CD4-positive, CD25-positive, alpha-beta regulatory T cell (primary cell): ENCODE measurements around the gene CCDC175. TPM values are rescaled to one million over a fixed set of nuclear protein-coding genes. Genes with fewer than 3 reads are reported as not detected.

Experiments used
- ATAC-seq, 2 donors: fragments of 150-1000 bp; cut with Tn5 transposase; one replicate each; pipeline ENCODE4 v1.10.0; 2021; ENCODE audit warnings: low read depth in 2 of 2, moderate number of reproducible peaks in 2 of 2, moderate library complexity in 1 of 2
- DNase-seq, 3 donors: peaks; one replicate each; pipeline versions ENCODE4 v3.0.0 to v3.0.0-alpha.2; 2012 to 2022; ENCODE audit warnings: mixed read lengths in 1 of 3
- H3K27ac ChIP-seq: one replicate; pipeline ENCODE4 v1.7.0; 2013; ENCODE audit warnings: mild to moderate bottlenecking, low read length; ENCODE audit not compliant: insufficient read depth, poor library complexity, severe bottlenecking
- H3K27me3 ChIP-seq: one replicate; pipeline ENCODE4 v1.7.0; 2013; ENCODE audit warnings: low read length; ENCODE audit not compliant: control insufficient read depth, insufficient read depth
- H3K36me3 ChIP-seq: one replicate; pipeline ENCODE4 v1.7.0; 2013; ENCODE audit warnings: mild to moderate bottlenecking, low read length, moderate library complexity; ENCODE audit not compliant: control insufficient read depth, insufficient read depth
- H3K4me1 ChIP-seq: 2 replicates; pipeline ENCODE4 v1.7.0; 2013; ENCODE audit warnings: mild to moderate bottlenecking, low read length; ENCODE audit not compliant: insufficient read depth, control insufficient read depth, poor library complexity, severe bottlenecking
- H3K4me3 ChIP-seq: one replicate; pipeline ENCODE4 v1.7.0; 2013; ENCODE audit warnings: low read depth, mild to moderate bottlenecking, low read length, moderate library complexity
- H3K9me3 ChIP-seq, 2 experiments: 1 replicate in 1 of 2; 2 replicates in 1 of 2; pipeline ENCODE4 v1.7.0; 2013; ENCODE audit warnings: low read length in 2 of 2, mild to moderate bottlenecking in 1 of 2, moderate library complexity in 1 of 2; ENCODE audit not compliant: control insufficient read depth in 2 of 2
- H3K27ac Mint-ChIP-seq, 3 donors: one replicate each; pipeline ENCODE4 v1.8.0; 2020 to 2022; ENCODE audit warnings: mild to moderate bottlenecking in 3 of 3, mixed read lengths in 3 of 3, moderate library complexity in 2 of 3
- H3K27me3 Mint-ChIP-seq: one replicate; pipeline ENCODE4 v1.8.0; 2022; ENCODE audit warnings: mild to moderate bottlenecking, mixed read lengths
- H3K36me3 Mint-ChIP-seq: one replicate; pipeline ENCODE4 v1.8.0; 2020; ENCODE audit warnings: mixed read lengths
- H3K4me1 Mint-ChIP-seq, 4 donors: one replicate each; pipeline ENCODE4 v1.8.0; 2020 to 2022; ENCODE audit warnings: mixed read lengths in 4 of 4, mild to moderate bottlenecking in 1 of 4
- H3K4me3 Mint-ChIP-seq, 4 donors: one replicate each; pipeline ENCODE4 v1.8.0; 2020 to 2022; ENCODE audit warnings: mild to moderate bottlenecking in 4 of 4, mixed read lengths in 4 of 4, moderate library complexity in 3 of 4
- H3K9me3 Mint-ChIP-seq, 7 donors: one replicate each; pipeline ENCODE4 v1.8.0; 2020 to 2022; ENCODE audit warnings: mixed read lengths in 7 of 7, mild to moderate bottlenecking in 3 of 7, moderate library complexity in 2 of 7
- polyA plus RNA-seq, 4 donors: library from polyadenylated mRNA; unstranded; fragments of 300-500 nt; fragmentation: Illumina TruSeq; gene quantifications; one replicate each; pipeline ENCODE4 v1.2.3, GENCODE V29; 2021
- total RNA-seq: library from RNA; stranded (reverse); gene quantifications from one replicate; pipeline ENCODE4 v1.2.3, GENCODE V29; 2022

Gene CCDC175
- total and polyA plus RNA-seq, 5 donors from 2014 or later = 0.22 TPM; not detected in 4

DNA sequence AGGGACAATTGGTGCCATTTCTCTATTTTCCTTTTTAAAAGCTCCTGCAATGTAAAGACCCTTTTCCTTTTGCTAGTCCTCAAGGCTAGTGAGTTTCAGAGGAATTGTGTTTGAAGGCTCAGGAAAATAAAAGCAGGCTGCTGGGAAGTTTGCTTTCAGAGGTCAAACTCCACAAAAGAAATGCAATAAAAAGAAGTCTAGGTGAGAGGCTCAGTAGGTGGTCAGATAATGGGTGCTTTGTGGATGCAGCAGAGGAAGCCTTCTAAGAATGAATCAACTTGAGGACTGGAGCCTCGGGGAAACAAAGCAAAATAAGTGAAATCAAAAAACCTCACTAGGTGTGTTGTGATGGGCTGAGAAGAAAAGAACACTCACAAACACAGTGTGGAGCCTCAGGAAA, 10.3 kb downstream of the CCDC175 start:
- Mint-ChIP-seq H3K36me3 (no peaks in the 10 kb centered on the region), H3K4me3 (no peak overlapping the region), H3K4me1 (no peaks in the 10 kb centered on the region), H3K9me3 (no peaks in the 10 kb centered on the region), H3K27ac (no peak overlapping the region), H3K27me3 (peaks cover 44% of the 10 kb centered on the region)
- Histone ChIP-seq H3K36me3 (no peaks in the 10 kb centered on the region), H3K9me3 (no peaks in the 10 kb centered on the region), H3K27me3 (peaks cover 12% of the 10 kb centered on the region), H3K4me3 (no peak overlapping the region), H3K4me1 (no peaks in the 10 kb centered on the region), H3K27ac (no peak overlapping the region)
- DNase-seq = no peak
- ATAC-seq = no peak

DNA sequence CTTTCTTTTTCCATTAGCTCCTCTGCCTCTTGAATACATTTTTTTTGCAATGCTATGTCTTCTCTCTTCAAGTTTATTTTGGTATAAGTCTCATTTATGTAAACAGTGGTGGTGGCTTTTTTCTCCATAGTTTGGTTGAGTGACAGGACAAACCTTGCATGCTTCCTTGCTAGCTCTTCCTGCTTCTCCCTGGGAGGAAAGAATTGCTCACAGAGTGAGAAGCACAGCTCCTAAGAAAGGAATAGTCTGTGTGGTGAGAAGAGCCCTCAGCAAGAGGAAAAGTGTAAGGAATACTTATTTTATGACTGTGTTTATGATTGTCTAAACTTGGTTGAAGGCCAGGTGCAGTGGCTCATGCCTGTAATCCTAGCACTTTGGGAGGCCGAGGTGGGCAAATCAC, 11.5 kb downstream of the CCDC175 start:
- no peak for ATAC-seq
- Histone ChIP-seq H3K4me3 (no peak overlapping the region), H3K27me3 (peaks cover 12% of the 10 kb centered on the region), H3K36me3 (no peaks in the 10 kb centered on the region), H3K9me3 (no peaks in the 10 kb centered on the region), H3K27ac (no peak overlapping the region), H3K4me1 (no peaks in the 10 kb centered on the region)
- H3K27me3 Mint-ChIP-seq = peaks cover 37% of the 10 kb centered on the region
- no peaks in the 10 kb centered on the region for H3K36me3 Mint-ChIP-seq
- peaks cover 0 to 2% (median 0%) of the 10 kb centered on the region in 7 donors for H3K9me3 Mint-ChIP-seq
- H3K27ac Mint-ChIP-seq = no peak overlapping the region
- H3K4me3 Mint-ChIP-seq = no peak overlapping the region
- no peaks in the 10 kb centered on the region for H3K4me1 Mint-ChIP-seq
- no peak for DNase-seq

DNA sequence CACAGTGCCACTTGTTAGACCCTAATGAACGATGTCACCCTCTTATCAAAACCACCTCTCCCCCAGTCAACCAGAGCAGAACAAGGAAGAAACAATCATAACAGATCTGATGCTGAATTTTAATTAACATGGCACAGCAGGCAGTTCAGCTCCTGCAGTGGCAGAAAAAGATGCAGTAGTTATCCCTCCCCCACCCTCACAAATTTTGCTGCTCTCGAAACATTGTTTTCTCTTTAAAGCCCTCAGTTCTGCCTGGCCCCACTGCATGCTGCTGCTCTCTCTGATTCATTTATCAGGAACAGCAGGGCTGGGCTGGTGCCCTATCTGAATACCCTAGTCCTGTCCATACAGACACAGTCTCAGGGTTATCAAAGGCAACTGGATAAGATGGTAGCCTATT, 12.2 kb downstream of the CCDC175 start:
- no peaks in the 10 kb centered on the region for H3K36me3 Mint-ChIP-seq
- no peak overlapping the region for H3K27ac ChIP-seq
- ATAC-seq (no peak), DNase-seq (no peak)
- peaks cover 12% of the 10 kb centered on the region for H3K27me3 ChIP-seq
- no peaks in the 10 kb centered on the region for H3K36me3 ChIP-seq
- no peaks in the 10 kb centered on the region for H3K4me1 Mint-ChIP-seq
- no peak overlapping the region for H3K27ac Mint-ChIP-seq
- H3K4me3 ChIP-seq = no peak overlapping the region
- H3K4me1 ChIP-seq = no peaks in the 10 kb centered on the region
- peaks cover 0 to 2% (median 0%) of the 10 kb centered on the region in 7 donors for H3K9me3 Mint-ChIP-seq
- H3K4me3 Mint-ChIP-seq = no peak overlapping the region
- peaks cover 33% of the 10 kb centered on the region for H3K27me3 Mint-ChIP-seq
- no peaks in the 10 kb centered on the region for H3K9me3 ChIP-seq

DNA sequence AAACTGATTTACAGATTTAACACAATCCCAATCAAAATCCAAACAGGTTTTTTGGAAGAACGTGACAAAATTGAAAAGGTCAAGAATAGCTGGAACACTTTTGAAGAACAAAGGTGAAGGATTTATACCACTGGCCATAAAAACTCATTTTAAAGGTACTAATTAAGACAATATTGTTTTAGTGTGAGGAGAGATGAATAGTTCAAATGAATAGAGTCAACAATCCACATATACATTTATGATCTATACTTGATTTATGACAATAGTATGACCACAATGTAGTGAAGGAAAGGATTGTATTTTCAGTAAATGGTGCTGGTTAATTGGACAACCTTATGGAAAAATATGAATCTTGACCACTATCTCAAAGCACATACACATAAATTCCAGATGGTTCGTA, 29.3 kb downstream of the CCDC175 start:
- peaks cover 0 to 2% (median 0%) of the 10 kb centered on the region in 7 donors for H3K9me3 Mint-ChIP-seq
- Histone ChIP-seq H3K9me3 (no peaks in the 10 kb centered on the region), H3K4me3 (no peak overlapping the region), H3K27ac (no peak overlapping the region), H3K36me3 (no peaks in the 10 kb centered on the region), H3K27me3 (peaks cover 3% of the 10 kb centered on the region), H3K4me1 (no peaks in the 10 kb centered on the region)
- DNase-seq = no peak
- no peak for ATAC-seq
- peaks cover 21% of the 10 kb centered on the region for H3K27me3 Mint-ChIP-seq
- H3K4me3 Mint-ChIP-seq = no peak overlapping the region
- no peaks in the 10 kb centered on the region for H3K4me1 Mint-ChIP-seq
- no peak overlapping the region for H3K27ac Mint-ChIP-seq
- no peaks in the 10 kb centered on the region for H3K36me3 Mint-ChIP-seq

DNA sequence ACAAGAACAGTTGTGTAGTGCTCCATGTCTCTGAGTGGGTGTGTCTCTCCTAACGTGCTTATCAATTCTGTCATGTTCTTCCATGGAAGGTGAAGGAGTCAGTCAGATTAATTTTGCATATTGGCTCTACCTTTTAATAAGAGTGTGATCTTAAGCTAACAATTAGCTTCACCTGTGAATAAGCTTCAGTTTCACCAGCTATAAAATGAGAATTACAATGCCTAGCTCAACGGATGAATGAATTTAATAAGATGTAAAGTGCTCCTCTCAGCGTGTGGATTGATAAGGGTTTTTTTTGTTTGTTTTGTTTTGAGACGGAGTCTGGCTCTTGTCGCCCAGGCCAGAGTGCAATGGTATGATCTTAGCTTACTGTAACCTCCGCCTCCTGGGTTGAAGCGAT, 32.7 kb downstream of the CCDC175 start:
- Histone ChIP-seq H3K4me1 (no peaks in the 10 kb centered on the region), H3K27ac (no peak overlapping the region), H3K36me3 (no peaks in the 10 kb centered on the region), H3K9me3 (no peaks in the 10 kb centered on the region), H3K27me3 (peaks cover 5% of the 10 kb centered on the region), H3K4me3 (no peak overlapping the region)
- Mint-ChIP-seq H3K4me1 (no peaks in the 10 kb centered on the region), H3K4me3 (no peak overlapping the region), H3K27ac (no peak overlapping the region), H3K9me3 (peaks cover 0 to 3% (median 0%) of the 10 kb centered on the region in 7 donors), H3K36me3 (no peaks in the 10 kb centered on the region), H3K27me3 (peaks cover 27% of the 10 kb centered on the region)
- DNase-seq = no peak
- ATAC-seq = no peak

DNA sequence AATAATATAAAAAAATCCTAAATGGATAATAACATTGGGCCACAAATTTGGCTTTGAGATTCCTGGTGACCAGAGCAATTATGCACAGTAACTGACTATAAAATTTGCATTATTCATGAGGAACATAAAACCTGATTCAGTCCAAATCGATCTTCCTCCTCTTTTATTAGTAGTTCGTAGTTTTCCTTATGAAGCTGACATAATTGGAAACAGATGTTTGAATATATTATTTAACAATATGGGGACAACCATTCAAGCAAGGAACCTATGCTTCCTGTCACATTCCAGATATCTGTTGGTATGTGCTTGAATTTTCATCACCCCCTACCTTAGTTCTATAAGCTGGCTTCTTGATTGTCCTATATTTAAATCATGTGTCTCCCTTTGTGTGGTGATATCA, 34.9 kb downstream of the CCDC175 start:
- Histone ChIP-seq H3K27me3 (peaks cover 5% of the 10 kb centered on the region), H3K9me3 (no peaks in the 10 kb centered on the region), H3K4me3 (no peak overlapping the region), H3K27ac (no peak overlapping the region), H3K4me1 (no peaks in the 10 kb centered on the region), H3K36me3 (no peaks in the 10 kb centered on the region)
- Mint-ChIP-seq H3K27me3 (peaks cover 19% of the 10 kb centered on the region), H3K36me3 (no peaks in the 10 kb centered on the region), H3K4me1 (no peaks in the 10 kb centered on the region), H3K27ac (no peak overlapping the region), H3K9me3 (peaks cover 0 to 5% (median 0%) of the 10 kb centered on the region in 7 donors), H3K4me3 (no peak overlapping the region)
- DNase-seq (no peak), ATAC-seq (no peak)

DNA sequence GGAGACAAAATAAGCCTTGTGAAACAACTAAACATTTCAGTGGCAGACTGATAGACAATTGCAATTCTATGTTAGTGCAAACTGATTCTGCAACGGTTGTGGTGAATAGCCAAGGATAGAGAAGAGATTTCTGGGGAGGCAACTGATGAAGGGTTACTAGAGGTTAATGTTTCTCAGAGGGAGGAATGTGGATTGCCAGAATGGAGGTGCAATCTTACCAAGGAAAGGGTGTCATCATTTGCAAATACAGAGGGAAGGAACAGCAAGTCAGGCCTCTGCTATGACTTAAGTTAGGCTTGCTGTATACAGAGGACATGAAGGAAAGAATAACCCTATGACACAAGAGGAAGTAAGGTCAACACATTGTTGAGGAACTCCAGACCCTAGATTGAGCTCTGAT, 35.8 kb downstream of the CCDC175 start:
- no peak overlapping the region for H3K27ac ChIP-seq
- no peak for DNase-seq
- no peaks in the 10 kb centered on the region for H3K9me3 ChIP-seq

DNA sequence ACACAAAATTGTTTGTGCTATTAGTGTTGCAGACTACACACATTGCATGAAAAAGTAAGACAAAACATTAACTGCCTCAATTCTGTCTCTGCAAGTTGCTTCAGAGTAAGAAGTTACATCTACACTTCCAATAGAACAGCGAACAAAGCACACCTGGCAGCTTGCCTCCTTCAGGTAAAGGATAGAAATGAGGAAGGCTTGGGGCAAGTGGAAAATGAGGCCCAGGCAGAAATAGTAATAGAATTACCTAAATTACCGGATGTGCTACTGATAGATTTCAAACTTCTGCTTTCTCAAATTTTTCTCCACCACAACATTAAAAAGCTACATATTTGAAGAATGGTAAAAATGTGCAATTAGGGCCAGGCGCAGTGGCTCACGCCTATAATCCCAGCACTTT, 37.7 kb downstream of the CCDC175 start:
- H3K27me3 Mint-ChIP-seq = peaks cover 17% of the 10 kb centered on the region
- H3K27ac Mint-ChIP-seq = no peak overlapping the region
- Histone ChIP-seq H3K36me3 (no peaks in the 10 kb centered on the region), H3K27ac (no peak overlapping the region), H3K27me3 (peaks cover 5% of the 10 kb centered on the region), H3K4me1 (no peaks in the 10 kb centered on the region), H3K9me3 (no peaks in the 10 kb centered on the region), H3K4me3 (no peak overlapping the region)
- no peaks in the 10 kb centered on the region for H3K36me3 Mint-ChIP-seq
- no peaks in the 10 kb centered on the region for H3K4me1 Mint-ChIP-seq
- ATAC-seq = no peak
- H3K4me3 Mint-ChIP-seq = no peak overlapping the region
- no peak for DNase-seq
- H3K9me3 Mint-ChIP-seq = peaks cover 0 to 7% (median 0%) of the 10 kb centered on the region in 7 donors

More for the DNA sequence above, 35.8 kb downstream of the CCDC175 start:
- no peaks in the 10 kb centered on the region for H3K4me1 Mint-ChIP-seq
- H3K4me1 ChIP-seq = no peaks in the 10 kb centered on the region
- no peak for ATAC-seq
- H3K36me3 ChIP-seq = no peaks in the 10 kb centered on the region
- no peak overlapping the region for H3K4me3 ChIP-seq
- H3K9me3 Mint-ChIP-seq = peaks cover 0 to 7% (median 0%) of the 10 kb centered on the region in 7 donors
- H3K36me3 Mint-ChIP-seq = no peaks in the 10 kb centered on the region
- peaks cover 19% of the 10 kb centered on the region for H3K27me3 Mint-ChIP-seq
- no peak overlapping the region for H3K27ac Mint-ChIP-seq
- H3K27me3 ChIP-seq = peaks cover 5% of the 10 kb centered on the region
- H3K4me3 Mint-ChIP-seq = no peak overlapping the region
